GM12873 (cell line): Measurements from ENCODE around the gene PCSK6.

Source experiments
- CTCF ChIP-seq: IDR thresholded peaks from 2 replicates; pipeline ENCODE4 v1.5.1; 2012; ENCODE audit warnings: low read depth, mild to moderate bottlenecking, moderate library complexity, low read length, control low read depth; ENCODE audit not compliant: insufficient read depth; ENCODE audit errors: missing control alignments

Gene PCSK6

GRCh38 chr15:101444807-101445508, 44.5 kb downstream of the PCSK6 start:
- no peak for TF ChIP-seq CTCF

DNA sequence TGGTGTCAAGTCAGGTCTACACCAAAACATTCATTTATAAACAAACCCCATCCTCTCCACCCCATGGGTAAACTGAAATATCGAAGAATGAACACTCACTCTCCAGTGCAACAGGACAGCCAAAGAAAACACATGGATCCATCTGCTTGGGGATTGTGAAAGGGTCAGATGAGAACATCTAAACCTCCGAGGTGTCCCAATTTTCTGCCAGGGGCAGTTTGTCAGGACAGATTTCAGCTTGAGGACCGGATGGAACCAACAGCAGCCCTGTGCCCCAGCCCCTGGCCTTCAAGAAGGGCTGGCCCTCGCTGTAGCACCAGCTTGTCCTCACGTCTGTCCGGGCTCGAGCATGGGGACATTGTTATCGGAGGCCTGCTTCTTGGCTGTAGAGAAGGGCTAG, 45.5 kb downstream of the PCSK6 start:
- TF ChIP-seq CTCF, result no peak

DNA sequence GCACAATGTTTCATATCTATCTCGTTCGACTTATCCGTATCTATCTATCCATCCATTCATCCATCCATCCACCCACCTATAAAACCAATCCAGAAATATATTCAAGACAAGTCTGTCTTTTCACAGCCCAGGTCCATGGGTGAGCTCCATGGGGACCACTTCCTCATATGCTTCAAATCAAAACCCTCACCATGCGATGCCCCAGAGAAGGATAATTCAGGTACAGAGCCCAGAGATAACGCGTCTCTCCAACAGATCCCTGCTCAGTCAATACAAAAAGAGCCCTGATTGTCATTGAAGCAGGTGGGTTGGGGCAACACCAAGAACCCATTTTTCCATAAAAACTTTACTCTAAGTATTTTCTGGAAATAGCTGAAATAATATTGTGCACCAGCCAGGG, 47.2 kb downstream of the PCSK6 start:
- no peak for TF ChIP-seq CTCF

GRCh38 chr15:101441696-101442095, 47.8 kb downstream of the PCSK6 start:
- no peak for TF ChIP-seq CTCF

- TF ChIP-seq CTCF, result no peak
Measured at GRCh38 chr15:101440846-101441590, 48.5 kb downstream of the PCSK6 start.

DNA sequence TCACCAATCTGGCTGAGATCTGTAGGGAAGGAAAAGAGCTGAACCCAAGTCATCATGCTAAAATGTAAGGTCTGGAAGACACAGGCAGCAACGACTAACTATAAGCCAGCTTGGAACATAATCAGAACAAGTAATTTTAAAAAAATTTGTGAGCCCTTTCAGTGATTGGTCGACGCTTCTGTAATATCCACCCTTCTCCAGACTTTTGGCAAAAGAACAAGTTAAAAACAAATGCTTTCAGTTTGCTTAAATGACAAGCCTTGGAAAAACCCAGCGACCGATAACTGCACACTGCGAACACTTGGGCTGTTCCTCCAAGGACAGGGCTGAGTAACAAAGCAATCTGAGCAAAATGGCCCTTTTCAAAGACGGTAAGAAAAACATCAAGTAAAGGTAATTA, 49.6 kb downstream of the PCSK6 start:
- no peak for TF ChIP-seq CTCF

- no peak for TF ChIP-seq CTCF
Measured at GRCh38 chr15:101439285-101439919, 50.1 kb downstream of the PCSK6 start.
